ENCODE data around the gene ADAMTS18. TPM values are rescaled to one million over a fixed set of nuclear protein-coding genes. Genes with fewer than 3 reads are reported as not detected.

ADAMTS18 gene
- total and polyA plus RNA-seq, 2 donors (not counting 1 experiment from before 2014, with no cell fraction given) = not detected

GRCh38 chr16:77439106-77439505 lies 4.3 kb upstream of the ADAMTS18 start:
- H3K9me3 ChIP-seq (ENCODE audit: control insufficient read depth, insufficient read depth, low read depth, low read length) = no peaks in the 10 kb centered on the region
- no peak overlapping the region for H3K4me2 ChIP-seq (ENCODE audit: extremely low read depth, insufficient read depth, low read length)
- H3K36me3 ChIP-seq (ENCODE audit: control insufficient read depth, insufficient read depth, low read length) = no peaks in the 10 kb centered on the region
- TF ChIP-seq EZH2 (IDR thresholded peaks at IDR 0.05; ENCODE audit: low read length, missing control alignments) (no peak), CTCF (conservative IDR thresholded peaks at IDR 0.05 in 1 of 2, IDR thresholded peaks at IDR 0.05 in 1 of 2; ENCODE audit: low read depth in 1 of 2, low read length in 2 of 2) (no peak)
- no peaks in the 10 kb centered on the region for H4K20me1 ChIP-seq (ENCODE audit: control insufficient read depth, extremely low read depth, insufficient read depth, low read length)
- DNase-seq (ENCODE audit: low read depth in 2 of 2) = no peak
- no peaks in the 10 kb centered on the region for H3K27me3 ChIP-seq (ENCODE audit: control insufficient read depth, insufficient read depth, low read length)
- no peaks in the 10 kb centered on the region for H3K79me2 ChIP-seq (ENCODE audit: control insufficient read depth, insufficient read depth, low read length)
- H2AFZ ChIP-seq (ENCODE audit: low read length) = no peak overlapping the region
- no peaks in the 10 kb centered on the region for H3K4me1 ChIP-seq (ENCODE audit: control insufficient read depth, extremely low read depth, insufficient read depth, low read length)
- H3K27ac ChIP-seq (ENCODE audit: insufficient read depth, low read length) = no peak overlapping the region
- H3K4me3 ChIP-seq (replicated peaks in 1 of 4; ENCODE audit: control extremely low read depth in 1 of 4, insufficient read depth in 1 of 4, low read depth in 3 of 4, low read length in 4 of 4) = no peak overlapping the region
- H3K9ac ChIP-seq (ENCODE audit: insufficient read depth, low read length) = no peak overlapping the region

DNA sequence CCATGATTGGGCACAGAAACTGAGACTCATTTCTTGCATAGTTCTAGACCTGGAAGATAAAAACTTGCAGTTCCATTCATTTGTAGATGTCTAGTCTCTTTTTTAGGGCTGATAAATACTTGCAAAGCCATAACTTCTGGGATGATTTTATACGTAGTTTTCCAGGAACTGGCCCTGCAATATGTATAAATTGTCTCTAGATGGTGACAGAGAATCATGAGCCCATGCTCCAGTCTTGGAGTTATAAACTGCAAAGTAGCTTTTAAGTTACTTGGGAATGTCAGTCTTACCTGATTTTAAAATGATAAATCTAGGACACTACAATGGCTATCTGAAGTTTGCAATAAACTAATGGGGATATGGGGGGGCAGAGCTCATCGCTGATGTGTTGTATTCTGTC lies 3.0 kb upstream of the ADAMTS18 start:
- peaks cover 7% of the 10 kb centered on the region for H3K27me3 ChIP-seq (ENCODE audit: control insufficient read depth, insufficient read depth, low read length)
- H3K4me3 ChIP-seq (replicated peaks in 1 of 4; ENCODE audit: control extremely low read depth in 1 of 4, insufficient read depth in 1 of 4, low read depth in 3 of 4, low read length in 4 of 4) = no peak overlapping the region
- no peaks in the 10 kb centered on the region for H3K79me2 ChIP-seq (ENCODE audit: control insufficient read depth, insufficient read depth, low read length)
- no peaks in the 10 kb centered on the region for H3K36me3 ChIP-seq (ENCODE audit: control insufficient read depth, insufficient read depth, low read length)
- H3K9me3 ChIP-seq (ENCODE audit: control insufficient read depth, insufficient read depth, low read depth, low read length) = no peaks in the 10 kb centered on the region
- H3K27ac ChIP-seq (ENCODE audit: insufficient read depth, low read length) = no peak overlapping the region
- H4K20me1 ChIP-seq (ENCODE audit: control insufficient read depth, extremely low read depth, insufficient read depth, low read length) = no peaks in the 10 kb centered on the region
- no peak overlapping the region for H2AFZ ChIP-seq (ENCODE audit: low read length)
- no peak overlapping the region for H3K9ac ChIP-seq (ENCODE audit: insufficient read depth, low read length)
- TF ChIP-seq EZH2 (IDR thresholded peaks at IDR 0.05; ENCODE audit: low read length, missing control alignments) (no peak), CTCF (conservative IDR thresholded peaks at IDR 0.05 in 1 of 2, IDR thresholded peaks at IDR 0.05 in 1 of 2; ENCODE audit: low read depth in 1 of 2, low read length in 2 of 2) (peak in 1 of 2 donors; percentile 30)
- DNase-seq (ENCODE audit: low read depth in 2 of 2) = peak in 1 of 2 donors; percentile 52
- no peak overlapping the region for H3K4me2 ChIP-seq (ENCODE audit: extremely low read depth, insufficient read depth, low read length)
- H3K4me1 ChIP-seq (ENCODE audit: control insufficient read depth, extremely low read depth, insufficient read depth, low read length) = no peaks in the 10 kb centered on the region

GRCh38 chr16:77435272-77435820 lies 512 bp upstream of the ADAMTS18 start:
- H3K27me3 ChIP-seq (ENCODE audit: control insufficient read depth, insufficient read depth, low read length) = peaks cover 7% of the 10 kb centered on the region
- no peak overlapping the region for H2AFZ ChIP-seq (ENCODE audit: low read length)

More at GRCh38 chr16:77435272-77435820, 512 bp upstream of the ADAMTS18 start:
- Histone ChIP-seq H3K4me3 (replicated peaks in 1 of 4; ENCODE audit: control extremely low read depth in 1 of 4, insufficient read depth in 1 of 4, low read depth in 3 of 4, low read length in 4 of 4) (no peak overlapping the region), H3K9me3 (ENCODE audit: control insufficient read depth, insufficient read depth, low read depth, low read length) (no peaks in the 10 kb centered on the region), H3K4me1 (ENCODE audit: control insufficient read depth, extremely low read depth, insufficient read depth, low read length) (no peaks in the 10 kb centered on the region), H3K36me3 (ENCODE audit: control insufficient read depth, insufficient read depth, low read length) (no peaks in the 10 kb centered on the region), H3K4me2 (ENCODE audit: extremely low read depth, insufficient read depth, low read length) (no peak overlapping the region), H3K27ac (ENCODE audit: insufficient read depth, low read length) (no peak overlapping the region), H3K79me2 (ENCODE audit: control insufficient read depth, insufficient read depth, low read length) (no peaks in the 10 kb centered on the region), H4K20me1 (ENCODE audit: control insufficient read depth, extremely low read depth, insufficient read depth, low read length) (no peaks in the 10 kb centered on the region), H3K9ac (ENCODE audit: insufficient read depth, low read length) (no peak overlapping the region)
- no peak for DNase-seq (ENCODE audit: low read depth in 2 of 2)
- TF ChIP-seq CTCF (conservative IDR thresholded peaks at IDR 0.05 in 1 of 2, IDR thresholded peaks at IDR 0.05 in 1 of 2; ENCODE audit: low read depth in 1 of 2, low read length in 2 of 2) (no peak), EZH2 (IDR thresholded peaks at IDR 0.05; ENCODE audit: low read length, missing control alignments) (no peak)
